ENCODE data around the gene CD22. TPM values are rescaled to one million over a fixed set of nuclear protein-coding genes. Genes with fewer than 3 reads are reported as not detected.

Gene CD22
- total and polyA plus RNA-seq, 10 of the 15 experiments (the other 5 are each of a cell fraction or from before 2014, with no cell fraction given) = 23.0 to 344 (median 181) TPM

DNA sequence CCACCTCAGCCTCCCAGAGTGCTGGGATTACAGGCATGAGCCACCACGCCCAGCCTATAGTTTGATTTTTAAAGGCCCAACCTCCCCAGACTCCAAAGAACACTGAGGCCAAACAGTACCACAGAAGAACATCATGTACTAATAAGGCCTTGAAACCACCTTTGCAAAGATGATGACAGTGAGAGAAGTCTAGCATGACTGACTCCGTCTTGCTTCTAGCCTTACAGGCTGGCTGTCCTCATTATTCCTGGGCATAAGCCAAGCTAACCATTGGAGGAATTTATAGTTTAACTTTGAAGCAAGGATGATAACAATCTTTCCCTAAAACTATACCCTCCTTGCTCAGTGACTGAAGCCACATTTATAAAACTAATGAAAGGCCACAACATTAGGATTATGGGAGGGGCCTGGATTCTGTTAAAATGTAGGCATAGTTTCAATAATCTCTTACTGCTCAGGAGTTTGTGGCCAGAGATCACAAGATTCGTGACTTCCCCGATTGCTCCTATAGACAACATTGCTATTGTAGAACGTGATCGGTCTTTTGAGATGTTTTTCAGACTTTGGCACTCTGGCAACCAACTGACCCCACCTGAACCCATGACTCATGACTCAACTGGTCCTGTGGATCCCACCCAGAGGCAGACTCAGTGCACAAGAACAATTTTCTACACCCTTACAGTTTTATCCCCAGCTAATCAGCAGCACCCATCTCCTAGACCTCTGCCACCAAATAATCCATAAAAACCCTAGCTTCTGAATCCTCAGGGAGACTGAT lies 59.5 kb downstream of the CD22 start (continued):
- no peak for TF ChIP-seq NRF1 (conservative IDR thresholded peaks at IDR 0.05; ENCODE audit: low read depth, low read length)
- TF ChIP-seq RB1 (IDR thresholded peaks at IDR 0.05; ENCODE audit: borderline replicate concordance) = no peak
- TF ChIP-seq MYB (IDR thresholded peaks at IDR 0.05; ENCODE audit: borderline replicate concordance, low read depth, low read length) = no peak
- TF ChIP-seq BMI1 (IDR thresholded peaks at IDR 0.05; ENCODE audit: borderline replicate concordance) = no peak
- TF ChIP-seq, protein P1, sequence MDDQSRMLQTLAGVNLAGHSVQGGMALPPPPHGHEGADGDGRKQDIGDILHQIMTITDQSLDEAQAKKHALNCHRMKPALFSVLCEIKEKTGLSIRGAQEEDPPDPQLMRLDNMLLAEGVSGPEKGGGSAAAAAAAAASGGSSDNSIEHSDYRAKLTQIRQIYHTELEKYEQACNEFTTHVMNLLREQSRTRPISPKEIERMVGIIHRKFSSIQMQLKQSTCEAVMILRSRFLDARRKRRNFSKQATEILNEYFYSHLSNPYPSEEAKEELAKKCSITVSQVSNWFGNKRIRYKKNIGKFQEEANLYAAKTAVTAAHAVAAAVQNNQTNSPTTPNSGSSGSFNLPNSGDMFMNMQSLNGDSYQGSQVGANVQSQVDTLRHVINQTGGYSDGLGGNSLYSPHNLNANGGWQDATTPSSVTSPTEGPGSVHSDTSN (IDR thresholded peaks at IDR 0.05; ENCODE audit: insufficient replicate concordance, low read depth, low read length) = no peak
- TF ChIP-seq, protein P2, sequence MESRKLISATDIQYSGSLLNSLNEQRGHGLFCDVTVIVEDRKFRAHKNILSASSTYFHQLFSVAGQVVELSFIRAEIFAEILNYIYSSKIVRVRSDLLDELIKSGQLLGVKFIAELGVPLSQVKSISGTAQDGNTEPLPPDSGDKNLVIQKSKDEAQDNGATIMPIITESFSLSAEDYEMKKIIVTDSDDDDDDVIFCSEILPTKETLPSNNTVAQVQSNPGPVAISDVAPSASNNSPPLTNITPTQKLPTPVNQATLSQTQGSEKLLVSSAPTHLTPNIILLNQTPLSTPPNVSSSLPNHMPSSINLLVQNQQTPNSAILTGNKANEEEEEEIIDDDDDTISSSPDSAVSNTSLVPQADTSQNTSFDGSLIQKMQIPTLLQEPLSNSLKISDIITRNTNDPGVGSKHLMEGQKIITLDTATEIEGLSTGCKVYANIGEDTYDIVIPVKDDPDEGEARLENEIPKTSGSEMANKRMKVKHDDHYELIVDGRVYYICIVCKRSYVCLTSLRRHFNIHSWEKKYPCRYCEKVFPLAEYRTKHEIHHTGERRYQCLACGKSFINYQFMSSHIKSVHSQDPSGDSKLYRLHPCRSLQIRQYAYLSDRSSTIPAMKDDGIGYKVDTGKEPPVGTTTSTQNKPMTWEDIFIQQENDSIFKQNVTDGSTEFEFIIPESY (IDR thresholded peaks at IDR 0.05) = no peak

DNA sequence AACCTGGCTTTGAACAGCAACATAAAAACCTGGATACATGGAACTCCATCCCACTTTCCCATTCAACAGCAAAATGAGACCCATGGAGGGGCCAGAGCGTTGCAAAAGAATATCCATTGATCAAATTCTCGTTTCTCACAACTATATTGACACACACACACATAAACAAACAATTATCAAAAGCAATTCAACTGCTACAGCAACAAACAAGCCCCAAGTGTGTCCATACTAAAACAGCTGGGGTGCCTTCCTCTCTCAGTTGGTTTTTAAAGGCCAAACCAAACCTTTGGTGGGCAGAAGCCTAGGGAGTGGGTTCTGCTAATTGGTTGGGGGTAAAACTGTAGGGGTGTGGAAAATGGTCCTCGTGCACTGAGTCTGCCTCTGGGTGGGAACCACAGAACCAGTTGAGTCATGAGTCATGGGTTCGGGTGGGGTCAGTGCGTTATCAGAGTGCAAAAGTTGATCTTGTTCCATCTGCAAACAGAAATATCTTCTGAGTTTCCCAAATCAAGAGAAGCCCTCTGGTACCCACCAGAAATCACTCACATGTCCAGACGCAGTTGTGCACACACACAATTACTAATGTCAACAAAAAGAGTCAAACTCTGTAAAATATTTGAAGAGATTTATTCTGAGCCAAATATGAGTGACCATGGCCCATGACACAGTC lies 60.3 kb downstream of the CD22 start:
- Histone ChIP-seq H2AFZ (ENCODE audit: control insufficient read depth, low read depth, low read length) (no peak overlapping the region), H3K36me3 (ENCODE audit: control insufficient read depth in 2 of 2, insufficient read depth in 2 of 2, low read length in 1 of 2) (no peaks in the 10 kb centered on the region), H3K27me3 (replicated peaks in 1 of 2; ENCODE audit: control insufficient read depth in 2 of 2, insufficient read depth in 2 of 2, low read length in 1 of 2) (no peaks in the 10 kb centered on the region), H3K4me2 (ENCODE audit: control insufficient read depth, insufficient read depth) (no peak overlapping the region), H3K9me3 (replicated peaks; ENCODE audit: control insufficient read depth, insufficient read depth, low read length) (peaks cover 2% of the 10 kb centered on the region; the same call in 1 of the 3 replicates), H3K4me3 (no peak overlapping the region), H3K27ac (ENCODE audit: control insufficient read depth, insufficient read depth) (no peak overlapping the region), H3K4me1 (ENCODE audit: control insufficient read depth, insufficient read depth, low read length) (no peaks in the 10 kb centered on the region), H3K79me2 (ENCODE audit: control insufficient read depth, insufficient read depth, low read length) (no peaks in the 10 kb centered on the region), H4K20me1 (ENCODE audit: control insufficient read depth, insufficient read depth) (no peaks in the 10 kb centered on the region), H3K9ac (ENCODE audit: control insufficient read depth, insufficient read depth, low read length) (no peak overlapping the region)
- 41% methylated on average over 6 of the region's 6 CpGs for WGBS (ENCODE audit: insufficient coverage, insufficient replicate concordance, low lambda C conversion rate, missing lambda C conversion rate)
- DNase-seq (ENCODE audit: low read depth, low spot score) (no peak), FAIRE-seq (no peak), ATAC-seq (no peak)
- SMC1A ChIA-PET (ENCODE audit: uncharacterized antibody, unreplicated experiment) = interaction anchor here (0.9 to 1.4 kb wide), 3 partner anchors 9 to 29 kb away, joined by 3 to 4 read pairs (median 3); no protein-coding TSS in a partner anchor
- intact Hi-C loops (cut with micrococcal nuclease; ENCODE audit: unreplicated experiment) = no loop called here
- RAD21 ChIA-PET (ENCODE audit: unreplicated experiment) = no interaction called here
- in situ Hi-C loops (cut with MboI) = no loop called here
- POLR2A ChIA-PET = interaction anchor here (0.6 to 0.9 kb wide), 2 partner anchors 12 to 221 kb away, joined by 4 read pairs; no protein-coding TSS in a partner anchor
- no TSS peak for BruUV-seq (replicated peaks)
- CTCF ChIA-PET = no interaction called here
- no peak for TF ChIP-seq CHD4 (IDR thresholded peaks at IDR 0.05)
- TF ChIP-seq, protein P3, sequence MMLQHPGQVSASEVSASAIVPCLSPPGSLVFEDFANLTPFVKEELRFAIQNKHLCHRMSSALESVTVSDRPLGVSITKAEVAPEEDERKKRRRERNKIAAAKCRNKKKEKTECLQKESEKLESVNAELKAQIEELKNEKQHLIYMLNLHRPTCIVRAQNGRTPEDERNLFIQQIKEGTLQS (IDR thresholded peaks at IDR 0.05; ENCODE audit: borderline replicate concordance, extremely low read depth, low read depth, low read length) = no peak
- TF ChIP-seq, protein P1 (IDR thresholded peaks at IDR 0.05; ENCODE audit: insufficient replicate concordance, low read depth, low read length) = no peak
- no peak for TF ChIP-seq WRNIP1 (IDR thresholded peaks at IDR 0.05; ENCODE audit: borderline replicate concordance, low read depth, low read length)
- no peak for TF ChIP-seq JUNB (IDR thresholded peaks at IDR 0.05)
- TF ChIP-seq SREBF2 (IDR thresholded peaks at IDR 0.05; ENCODE audit: low read length) = no peak
- no peak for TF ChIP-seq MYB (IDR thresholded peaks at IDR 0.05; ENCODE audit: borderline replicate concordance, low read depth, low read length)
- no peak for TF ChIP-seq HDAC6 (IDR thresholded peaks at IDR 0.05; ENCODE audit: unreplicated experiment)
- TF ChIP-seq YY1 (IDR thresholded peaks at IDR 0.05; ENCODE audit: low read depth, low read length) = no peak
- no peak for TF ChIP-seq NFYB (IDR thresholded peaks at IDR 0.05; ENCODE audit: insufficient read depth, low read depth, low read length)
- TF ChIP-seq TCF12 (IDR thresholded peaks at IDR 0.05; ENCODE audit: low read depth, low read length) = no peak
- TF ChIP-seq EED (IDR thresholded peaks at IDR 0.05; ENCODE audit: low read depth) = no peak
- TF ChIP-seq TCF3 (IDR thresholded peaks at IDR 0.05; ENCODE audit: borderline replicate concordance, insufficient read depth, low read depth, low read length) = no peak
